SU-DHL-6 (cell line): ENCODE results near the gene PTPN6.

Source experiments
- H2AFZ ChIP-seq: fragments of 200-600 bp; sonication (generic); 2 replicates; pipeline ENCODE4 v1.6.1; 2014; ENCODE audit warnings: low read depth, mild to moderate bottlenecking, moderate library complexity, mixed read lengths, antibody characterized with exemption, low read length; ENCODE audit not compliant: severe bottlenecking
- H3F3A ChIP-seq: fragments of 200-600 bp; shearing (Covaris generic); 2 replicates; pipeline ENCODE4 v1.6.0; 2016; ENCODE audit warnings: antibody characterized with exemption, mild to moderate bottlenecking; ENCODE audit not compliant: insufficient read depth
- H3K27ac ChIP-seq: fragments of 200-600 bp; sonication (generic); 2 replicates; pipeline ENCODE4 v1.5.1; 2016; ENCODE audit warnings: low read depth, mild to moderate bottlenecking, low read length, moderate library complexity, mixed read lengths
- H3K27me3 ChIP-seq: fragments of 200-600 bp; sonication (generic), shearing (Covaris generic); 2 replicates; pipeline ENCODE4 v1.6.0; 2014; ENCODE audit warnings: mild to moderate bottlenecking, low read length
- H3K36me3 ChIP-seq: fragments of 200-600 bp; sonication (generic); 2 replicates; pipeline ENCODE4 v1.6.1; 2014; ENCODE audit warnings: mild to moderate bottlenecking, low read length, mixed read lengths
- H3K4me2 ChIP-seq: fragments of 300-600, 200-600 bp; shearing (Covaris generic), sonication (generic); 2 replicates; pipeline ENCODE4 v1.6.0; 2014; ENCODE audit warnings: low read length, low read depth, mild to moderate bottlenecking; ENCODE audit not compliant: poor library complexity, severe bottlenecking
- H3K4me3 ChIP-seq: fragments of 200-600 bp; sonication (generic); 2 replicates; pipeline ENCODE4 v1.5.1; 2014; ENCODE audit warnings: antibody characterized with exemption, low read length, mild to moderate bottlenecking, mixed read lengths; ENCODE audit not compliant: insufficient read depth, poor library complexity, severe bottlenecking
- H3K79me2 ChIP-seq: fragments of 200-600 bp; sonication (generic); 2 replicates; pipeline ENCODE4 v1.6.1; 2014; ENCODE audit warnings: mild to moderate bottlenecking, low read length, moderate library complexity; ENCODE audit not compliant: insufficient read depth
- H3K9ac ChIP-seq: fragments of 200-600 bp; sonication (generic); 2 replicates; pipeline ENCODE4 v1.7.0; 2014; ENCODE audit warnings: mild to moderate bottlenecking, low read length
- H3K9me2 ChIP-seq: fragments of 200-600 bp; sonication (generic); replicated peaks from 2 replicates; pipeline ENCODE4 v1.6.1; 2014; ENCODE audit warnings: low read length; ENCODE audit not compliant: insufficient read depth
- H3K9me3 ChIP-seq: fragments of 200-600 bp; sonication (generic); 2 replicates; pipeline ENCODE4 v1.6.1; 2014; ENCODE audit warnings: low read length, mixed read lengths; ENCODE audit not compliant: insufficient read depth
- H4K20me1 ChIP-seq: fragments of 200-600 bp; sonication (generic); 2 replicates; pipeline ENCODE4 v1.6.1; 2014; ENCODE audit warnings: low read depth, mild to moderate bottlenecking, antibody characterized with exemption, low read length, moderate library complexity, mixed read lengths
- CTCF ChIP-seq: fragments of 200-600 bp; sonication (generic); IDR thresholded peaks from one replicate; pipeline ENCODE4 v1.5.1; 2017; ENCODE audit warnings: antibody characterized with exemption, mild to moderate bottlenecking, low read length, moderate library complexity; ENCODE audit not compliant: insufficient read depth, poor library complexity, severe bottlenecking
- EZH2phosphoT487 ChIP-seq: fragments of 200-600 bp; sonication (generic), shearing (Covaris generic); conservative IDR thresholded peaks from 2 replicates; pipeline ENCODE4 v1.6.1; 2018; ENCODE audit warnings: mild to moderate bottlenecking, antibody characterized with exemption, low read length, moderate library complexity, mixed read lengths

The PTPN6 gene

GRCh38 chr12:6959058-6959804 lies 8.1 kb downstream of the PTPN6 start:
- no peaks in the 10 kb centered on the region for H3K9me2 ChIP-seq
- no peaks in the 10 kb centered on the region for H3K27me3 ChIP-seq
- no peaks in the 10 kb centered on the region for H3K79me2 ChIP-seq
- peak overlapping the region; percentile 30; the same call in 1 of the 2 replicates for H3K27ac ChIP-seq
- peak overlapping the region; percentile 31 for H3K4me3 ChIP-seq
- H3K36me3 ChIP-seq: no peaks in the 10 kb centered on the region
- peaks cover 2% of the 10 kb centered on the region; the same call in 1 of the 2 replicates for H3F3A ChIP-seq
- no peaks in the 10 kb centered on the region for H4K20me1 ChIP-seq
- peak overlapping the region; percentile 61 for H3K4me2 ChIP-seq
- no peak overlapping the region for H2AFZ ChIP-seq
- H3K9me3 ChIP-seq: no peaks in the 10 kb centered on the region
- peak overlapping the region; percentile 33 for H3K9ac ChIP-seq
- TF ChIP-seq CTCF: no peak
- no peak for TF ChIP-seq EZH2phosphoT487

GRCh38 chr12:6959805-6960592 lies 8.8 kb downstream of the PTPN6 start:
- no peak overlapping the region for H3K27ac ChIP-seq
- no peaks in the 10 kb centered on the region for H3K36me3 ChIP-seq
- peak overlapping the region; percentile 31 for H3K4me3 ChIP-seq
- H3K9me2 ChIP-seq: no peaks in the 10 kb centered on the region
- H3K27me3 ChIP-seq: no peaks in the 10 kb centered on the region
- no peaks in the 10 kb centered on the region for H3K79me2 ChIP-seq
- no peak overlapping the region for H2AFZ ChIP-seq
- H4K20me1 ChIP-seq: no peaks in the 10 kb centered on the region
- no peak overlapping the region for H3K9ac ChIP-seq
- no peaks in the 10 kb centered on the region for H3K9me3 ChIP-seq
- peak overlapping the region; percentile 61 for H3K4me2 ChIP-seq
- H3F3A ChIP-seq: peaks cover 9% of the 10 kb centered on the region; the same call in 1 of the 2 replicates
- TF ChIP-seq EZH2phosphoT487 (no peak), CTCF (no peak)

- Histone ChIP-seq H3K9ac (no peak overlapping the region), H3F3A (peaks cover 13% of the 10 kb centered on the region), H3K9me2 (no peaks in the 10 kb centered on the region), H3K4me2 (no peak overlapping the region), H3K36me3 (no peaks in the 10 kb centered on the region), H2AFZ (no peak overlapping the region), H3K27ac (no peak overlapping the region), H4K20me1 (no peaks in the 10 kb centered on the region), H3K9me3 (no peaks in the 10 kb centered on the region), H3K79me2 (no peaks in the 10 kb centered on the region), H3K27me3 (no peaks in the 10 kb centered on the region), H3K4me3 (no peak overlapping the region)
- no peak for TF ChIP-seq EZH2phosphoT487
- TF ChIP-seq CTCF: no peak
Observed at GRCh38 chr12:6960593-6961277, 9.6 kb downstream of the PTPN6 start.
